ENCODE measurements around the gene MIA3. TPM values are rescaled to one million over a fixed set of nuclear protein-coding genes. Genes with fewer than 3 reads are reported as not detected.

Gene MIA3
- total RNA-seq, 8 experiments from 2014 or later = 53.0 to 96.5 (median 77.7) TPM

DNA sequence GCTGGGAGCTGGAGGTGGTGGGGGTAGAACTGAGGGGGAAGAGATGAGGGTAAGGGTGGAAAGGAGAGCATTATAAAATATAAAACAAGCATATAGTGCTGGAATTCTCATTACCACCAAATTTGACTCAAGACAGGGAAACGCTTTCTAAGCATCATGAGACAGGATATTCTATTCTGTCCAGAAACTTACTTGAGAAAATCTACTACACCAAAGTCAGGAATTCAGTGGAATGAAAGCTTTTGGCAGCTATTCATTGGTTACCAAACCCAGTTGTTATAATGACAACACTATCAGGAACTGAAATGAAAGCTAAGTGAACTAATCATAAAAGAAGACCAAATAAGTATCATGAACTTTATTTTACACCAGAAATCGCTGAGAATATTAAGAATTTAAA, 79.9 kb downstream of the MIA3 start:
- ATAC-seq (replicated peaks in 6 of 8) = peak in 1 of 8 experiments; percentile 44
- H3K4me3 ChIP-seq = no peak overlapping the region
- no peaks in the 10 kb centered on the region for H3K4me1 ChIP-seq (replicated peaks in 1 of 2)
- in situ Hi-C loops (cut with MboI; ENCODE audit: low pct_unique_long_range_greater_than_20kb in 2 of 9, low sequenced_read_pairs in 9 of 9, unreplicated experiment in 9 of 9) = no loop called here
- 43 to 100% (median 93%) methylated on average over 1 to 2 of the region's 2 CpGs for WGBS, 10 experiments
- no peak overlapping the region for H3K27ac ChIP-seq

GRCh38 chr1:222702210-222702609, 84.3 kb downstream of the MIA3 start:
- no peaks in the 10 kb centered on the region for H3K4me1 ChIP-seq (replicated peaks in 1 of 2)
- in situ Hi-C loops (cut with MboI; ENCODE audit: low pct_unique_long_range_greater_than_20kb in 2 of 9, low sequenced_read_pairs in 9 of 9, unreplicated experiment in 9 of 9) = no loop called here
- 75 to 100% (median 89%) methylated on average over 3 to 4 of the region's 4 CpGs for WGBS, 10 experiments
- ATAC-seq (replicated peaks in 6 of 8) = no peak
- H3K27ac ChIP-seq = no peak overlapping the region
- H3K4me3 ChIP-seq = no peak overlapping the region

DNA sequence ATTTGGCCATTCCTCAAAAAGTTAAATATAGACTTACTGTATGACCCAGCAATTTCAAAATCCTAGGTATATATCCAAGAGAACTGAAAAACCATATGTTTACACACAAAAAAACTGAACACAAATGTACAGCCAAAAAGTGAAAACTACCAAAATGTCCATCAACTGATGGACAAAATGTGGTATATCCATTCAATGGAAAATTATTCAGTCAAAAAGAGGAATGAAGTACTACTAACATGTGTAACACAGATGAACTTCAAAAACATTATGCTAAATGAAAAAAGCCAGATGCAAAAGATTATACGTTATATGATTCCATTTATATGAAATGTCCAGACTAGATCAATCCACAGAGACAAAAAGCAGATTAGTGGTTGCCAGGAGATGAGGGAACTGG, 86.4 kb downstream of the MIA3 start:
- no peak for ATAC-seq (replicated peaks in 6 of 8)
- H3K4me3 ChIP-seq = no peak overlapping the region
- H3K4me1 ChIP-seq (replicated peaks in 1 of 2) = no peaks in the 10 kb centered on the region
- no peak overlapping the region for H3K27ac ChIP-seq
- WGBS, 10 experiments = 36 to 100% (median 98%) methylated on average over 1 of the region's 1 CpG; no CpG with 5 or more reads in 2 of the 10 experiments
- in situ Hi-C loops (cut with MboI; ENCODE audit: low pct_unique_long_range_greater_than_20kb in 2 of 9, low sequenced_read_pairs in 9 of 9, unreplicated experiment in 9 of 9) = no loop called here

GRCh38 chr1:222706815-222707214, 88.9 kb downstream of the MIA3 start:
- no peak overlapping the region for H3K4me3 ChIP-seq
- H3K27ac ChIP-seq = no peak overlapping the region
- H3K4me1 ChIP-seq (replicated peaks in 1 of 2) = peaks cover 3 to 10% of the 10 kb centered on the region in 2 donors
- ATAC-seq (replicated peaks in 6 of 8) = no peak
- in situ Hi-C loops (cut with MboI; ENCODE audit: low pct_unique_long_range_greater_than_20kb in 2 of 9, low sequenced_read_pairs in 9 of 9, unreplicated experiment in 9 of 9) = no loop called here
- 75 to 100% (median 87%) methylated on average over 1 to 4 of the region's 4 CpGs for WGBS, 10 experiments

DNA sequence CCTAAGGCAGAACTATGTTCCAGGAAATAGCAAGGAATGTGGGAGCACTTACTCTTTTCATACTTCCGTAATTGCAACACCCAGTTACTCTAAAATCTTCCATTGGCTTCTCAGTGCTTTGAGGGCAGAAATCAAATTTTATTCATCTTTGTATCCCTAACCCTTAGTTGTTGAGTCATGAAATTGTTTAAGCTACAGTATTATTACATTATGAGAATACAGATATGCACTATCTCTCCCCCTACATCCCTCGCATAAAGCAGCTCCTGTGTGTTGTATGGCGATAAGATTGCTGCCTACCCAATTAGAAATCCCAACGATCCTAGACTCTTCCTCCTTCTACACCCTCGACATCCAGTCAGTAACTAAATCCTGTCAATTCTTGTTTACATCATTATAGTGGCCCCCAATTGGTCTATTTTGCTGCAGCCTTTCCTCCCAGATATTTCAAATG, 91.8 kb downstream of the MIA3 start:
- in situ Hi-C loops (cut with MboI; ENCODE audit: low pct_unique_long_range_greater_than_20kb in 2 of 9, low sequenced_read_pairs in 9 of 9, unreplicated experiment in 9 of 9) = no loop called here

DNA sequence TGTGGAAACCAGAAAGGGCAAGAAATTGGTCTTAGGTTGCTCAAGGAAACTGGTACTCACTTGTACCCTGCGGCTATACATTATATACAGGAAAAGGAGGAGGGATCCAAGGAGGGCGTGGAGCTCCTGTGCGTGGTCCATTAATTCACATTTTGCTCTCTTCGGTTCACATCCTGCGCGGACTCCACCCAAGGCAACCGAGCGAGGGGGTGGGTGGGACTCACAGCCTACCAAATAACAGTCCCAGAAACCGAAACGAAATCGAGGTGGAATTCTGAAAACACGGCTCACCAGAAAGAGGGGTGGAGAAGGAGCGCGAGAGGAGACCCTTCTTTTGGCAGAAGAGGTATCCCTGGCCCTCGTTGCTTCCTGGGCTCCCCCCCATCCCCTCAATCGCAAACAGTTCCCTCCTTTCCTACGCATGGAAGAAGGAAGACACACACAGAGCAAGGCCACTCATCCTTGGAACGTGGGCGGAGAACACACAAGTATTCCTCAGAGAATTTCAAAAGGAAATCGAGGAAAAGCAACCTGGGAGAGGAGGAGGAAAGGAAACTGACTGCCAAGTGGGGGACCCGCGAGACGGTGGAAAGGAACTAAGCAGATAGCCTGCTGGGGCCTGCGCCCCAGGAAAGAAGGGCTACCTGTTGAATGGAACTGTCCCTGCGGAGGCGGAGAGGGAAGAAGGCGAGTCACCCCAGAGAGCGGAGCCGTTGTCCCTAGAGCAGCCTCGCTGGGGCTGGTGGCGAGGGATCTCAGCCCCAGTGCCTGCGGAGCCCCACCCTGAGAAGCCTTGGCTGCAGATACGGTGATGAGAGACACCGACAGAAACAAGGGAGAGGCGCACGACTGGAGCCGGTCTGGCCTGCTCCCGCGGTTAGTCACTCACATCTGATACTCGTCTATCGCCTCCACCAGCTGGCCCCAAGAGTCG, 93.7 kb downstream of the MIA3 start:
- H3K4me3 ChIP-seq = peak overlapping the region; percentile 63 to 93 (median 90)
- peak; percentile 39 to 55 (median 43) for ATAC-seq (replicated peaks in 6 of 8)
- H3K27ac ChIP-seq = peak overlapping the region; percentile 37 to 99
- WGBS, 10 experiments = 0 to 3% (median 0%) methylated on average over 3 to 30 of the region's 42 CpGs; no CpG with 5 or more reads in 1 of the 10 experiments
- in situ Hi-C loops (cut with MboI; ENCODE audit: low pct_unique_long_range_greater_than_20kb in 2 of 9, low sequenced_read_pairs in 9 of 9, unreplicated experiment in 9 of 9) = no loop called here
- peaks cover 3 to 14% of the 10 kb centered on the region in 2 donors for H3K4me1 ChIP-seq (replicated peaks in 1 of 2)

More for the DNA sequence above, 91.8 kb downstream of the MIA3 start:
- 65 to 100% (median 83%) methylated on average over 1 to 5 of the region's 5 CpGs for WGBS, 10 experiments
- Histone ChIP-seq H3K4me1 (replicated peaks in 1 of 2) (peaks cover 3 to 14% of the 10 kb centered on the region in 2 donors), H3K4me3 (peak overlapping the region in 3 of 5 donors; percentile 63 to 93 (median 86)), H3K27ac (no peak overlapping the region)
- ATAC-seq (replicated peaks in 6 of 8) = no peak

GRCh38 chr1:222712253-222713090, 94.6 kb downstream of the MIA3 start, which contains the start of the genes AIDA and BROX:
Gene AIDA (minus strand): TSS chr1:222712491. CDS start chr1:222712317, 174 bp downstream.
Gene BROX (plus strand): TSS chr1:222712564. CDS start chr1:222715700, 3,136 bp downstream.
- 0 to 1% (median 0%) methylated on average over 1 to 31 of the region's 62 CpGs; no CpG with 5 or more reads in 3 of the 10 experiments for WGBS, 10 experiments
- peak; percentile 71 to 82 (median 80) for ATAC-seq (replicated peaks in 6 of 8)
- in situ Hi-C loops (cut with MboI; ENCODE audit: low pct_unique_long_range_greater_than_20kb in 2 of 9, low sequenced_read_pairs in 9 of 9, unreplicated experiment in 9 of 9) = no loop called here

DNA sequence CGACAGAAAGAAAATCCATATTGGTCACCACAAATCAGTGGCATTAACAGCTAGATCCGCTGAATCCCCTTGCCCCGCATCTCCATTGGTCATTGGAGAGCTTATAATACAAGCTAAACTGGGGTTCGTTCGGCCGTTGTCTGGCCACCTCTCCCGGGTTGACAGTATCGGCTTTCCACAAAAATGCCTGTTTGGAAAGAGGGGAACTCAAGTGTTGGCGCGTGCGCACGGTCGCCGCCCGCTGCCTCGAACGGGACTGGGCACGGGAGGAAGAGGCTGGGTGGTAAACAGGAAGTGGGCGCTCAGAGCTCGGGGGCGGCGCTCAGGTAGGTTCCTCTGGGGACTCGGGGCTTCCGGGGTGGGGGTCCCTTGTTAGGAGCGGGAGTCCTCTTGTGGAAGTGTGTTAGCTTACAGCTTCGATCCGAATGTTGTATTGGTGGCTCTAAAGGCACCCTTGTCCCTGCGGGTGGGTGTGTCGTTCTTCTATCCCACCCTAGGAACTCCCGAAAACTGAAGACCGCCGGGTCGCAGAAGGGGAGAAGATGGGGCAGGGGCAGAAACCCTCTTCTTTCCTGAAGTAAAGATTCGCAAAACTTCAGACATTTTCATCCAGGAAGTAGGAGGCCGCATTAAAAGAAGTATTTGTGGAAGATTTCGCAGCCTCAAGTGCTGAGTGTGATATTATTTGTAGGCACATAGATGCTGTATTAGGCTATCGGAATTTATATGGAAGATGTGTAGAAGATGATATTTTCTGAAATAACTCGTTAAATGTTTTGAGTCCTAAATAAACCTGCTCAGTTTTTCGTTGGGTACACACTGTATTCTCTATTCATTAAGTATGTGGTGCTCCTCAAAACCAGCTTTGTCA, 95.4 kb downstream of the MIA3 start:
- 0 to 4% (median 1%) methylated on average over 2 to 35 of the region's 39 CpGs; no CpG with 5 or more reads in 1 of the 10 experiments for WGBS, 10 experiments
- peak; percentile 26 to 78 (median 74) for ATAC-seq (replicated peaks in 6 of 8)
- peaks cover 3 to 14% of the 10 kb centered on the region in 2 donors for H3K4me1 ChIP-seq (replicated peaks in 1 of 2)
- peak overlapping the region; percentile 98 to 99 for H3K27ac ChIP-seq
- peak overlapping the region; percentile 63 to 93 (median 90) for H3K4me3 ChIP-seq
- in situ Hi-C loops (cut with MboI; ENCODE audit: low pct_unique_long_range_greater_than_20kb in 2 of 9, low sequenced_read_pairs in 9 of 9, unreplicated experiment in 9 of 9) = no loop called here

More at GRCh38 chr1:222712253-222713090, 94.6 kb downstream of the MIA3 start, which contains the start of the genes AIDA and BROX:
- peaks cover 3 to 14% of the 10 kb centered on the region in 2 donors for H3K4me1 ChIP-seq (replicated peaks in 1 of 2)
- peak within 1 kb of the TSS; percentile 63 to 93 (median 90) for H3K4me3 ChIP-seq
- peak within 1 kb of the TSS; percentile 98 to 99 for H3K27ac ChIP-seq

GRCh38 chr1:222716393-222716792, 98.5 kb downstream of the MIA3 start:
- Histone ChIP-seq H3K4me3 (no peak overlapping the region), H3K4me1 (replicated peaks in 1 of 2) (peaks cover 0 to 4% of the 10 kb centered on the region in 2 donors), H3K27ac (no peak overlapping the region)
- in situ Hi-C loops (cut with MboI; ENCODE audit: low pct_unique_long_range_greater_than_20kb in 2 of 9, low sequenced_read_pairs in 9 of 9, unreplicated experiment in 9 of 9) = no loop called here
- no peak for ATAC-seq (replicated peaks in 6 of 8)
- WGBS, 10 experiments = 84 to 100% (median 100%) methylated on average over 1 to 2 of the region's 2 CpGs; no CpG with 5 or more reads in 3 of the 10 experiments
